NCI-H2029 (cell line): ENCODE results near the gene CTIF.

Experiments used
- DNase-seq: peaks from one replicate; lab custom pipeline; 2025; lab: John Stamatoyannopoulos, UW

CTIF gene

DNA sequence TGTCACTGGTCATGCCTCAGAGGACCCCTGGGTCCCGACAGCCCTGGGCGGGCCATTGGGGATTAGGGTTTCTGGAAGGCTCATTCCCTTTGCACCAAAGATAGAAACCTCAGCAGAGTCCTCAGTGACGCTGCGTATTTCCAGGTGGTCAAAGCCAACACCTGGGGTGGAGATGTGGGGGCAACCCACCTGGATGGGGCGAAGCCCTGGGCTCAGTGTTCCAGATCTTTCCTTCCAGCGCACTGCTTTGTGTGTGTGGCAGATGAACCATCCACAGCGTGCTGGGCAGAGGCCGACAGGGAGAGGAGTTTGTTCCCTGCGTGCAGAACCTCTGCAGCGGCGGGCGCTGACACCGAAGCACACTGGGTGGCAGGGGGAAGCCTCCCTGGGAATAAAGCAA, 143.9 kb downstream of the CTIF start:
- no peak for DNase-seq

DNA sequence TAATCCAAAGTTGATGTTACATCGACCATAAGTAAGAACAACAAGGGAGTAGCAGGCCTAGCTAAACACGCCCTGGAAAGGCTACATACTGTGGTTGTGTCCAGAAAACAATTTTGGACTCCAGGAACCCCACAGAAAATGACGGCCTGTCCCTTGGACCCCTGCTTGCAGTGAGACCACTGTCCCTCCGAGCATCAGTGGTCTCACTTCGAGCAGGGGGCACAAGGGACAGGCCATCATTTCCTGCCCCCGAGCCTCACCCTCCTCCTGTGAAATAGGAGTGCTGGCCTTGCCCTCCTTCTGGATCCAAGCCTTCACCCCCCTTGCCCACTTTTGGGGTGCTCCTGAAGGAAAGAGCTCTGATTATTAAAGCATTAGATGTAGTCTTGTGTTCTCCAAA, 144.4 kb downstream of the CTIF start:
- no peak for DNase-seq

GRCh38 chr18:48683661-48684060, 144.8 kb downstream of the CTIF start:
- DNase-seq: no peak

DNA sequence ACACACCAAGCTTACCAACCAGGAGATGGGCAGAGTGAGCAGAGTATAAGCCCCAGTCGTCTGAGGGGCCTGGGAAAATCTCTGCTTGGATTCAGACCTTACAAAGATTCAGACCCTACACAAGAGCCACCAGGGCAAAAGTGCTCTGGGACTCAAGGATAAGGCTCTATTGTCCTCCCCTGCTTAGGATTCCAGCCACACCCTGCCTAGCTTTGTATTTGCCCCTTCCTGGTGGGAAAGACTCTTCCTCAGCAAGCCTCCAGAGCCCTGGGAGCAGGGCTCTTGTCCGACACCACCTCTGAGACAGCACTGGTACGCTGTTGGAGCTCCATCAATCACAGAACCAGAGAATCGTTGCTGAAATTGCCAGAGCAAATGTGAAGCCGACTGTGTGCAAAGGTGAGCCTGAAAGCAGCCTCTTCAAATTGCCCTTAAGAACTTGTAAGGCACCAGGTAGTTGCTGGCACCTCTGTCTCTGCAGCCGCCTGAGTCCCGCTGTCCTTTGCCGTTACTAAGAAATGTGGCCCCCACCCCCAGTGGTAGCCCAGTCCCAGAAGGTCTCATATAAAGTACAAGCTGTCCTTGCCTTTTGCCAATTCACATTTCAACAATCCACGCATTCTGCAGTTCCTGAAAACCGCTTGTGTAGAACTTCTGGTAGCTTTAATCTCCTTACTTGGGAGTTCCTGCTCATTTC, 148.7 kb downstream of the CTIF start:
- DNase-seq: no peak

GRCh38 chr18:48688961-48689360, 150.1 kb downstream of the CTIF start:
- no peak for DNase-seq

- DNase-seq: no peak
These were observed 150.7 kb downstream of the CTIF start for GRCh38 chr18:48689548-48689947.

DNA sequence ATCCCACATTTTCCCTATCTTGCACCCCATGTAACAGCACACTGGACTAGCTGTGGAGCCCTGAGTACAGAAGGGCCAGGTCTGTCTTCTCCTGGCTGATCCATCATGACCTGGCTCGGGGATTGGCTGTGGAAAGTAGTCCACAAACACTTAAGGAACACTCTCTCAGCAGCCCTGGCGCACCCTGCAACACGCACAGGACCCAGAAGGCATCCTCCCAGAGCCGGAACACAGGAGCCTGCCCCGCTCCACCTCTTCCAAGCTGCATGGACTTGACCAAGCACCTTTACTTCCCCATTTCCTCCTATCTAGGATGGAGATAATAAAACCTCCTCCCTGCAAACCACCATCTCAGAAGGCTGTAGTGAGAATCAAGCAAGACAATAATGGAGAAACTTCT, 151.7 kb downstream of the CTIF start:
- DNase-seq: no peak

DNA sequence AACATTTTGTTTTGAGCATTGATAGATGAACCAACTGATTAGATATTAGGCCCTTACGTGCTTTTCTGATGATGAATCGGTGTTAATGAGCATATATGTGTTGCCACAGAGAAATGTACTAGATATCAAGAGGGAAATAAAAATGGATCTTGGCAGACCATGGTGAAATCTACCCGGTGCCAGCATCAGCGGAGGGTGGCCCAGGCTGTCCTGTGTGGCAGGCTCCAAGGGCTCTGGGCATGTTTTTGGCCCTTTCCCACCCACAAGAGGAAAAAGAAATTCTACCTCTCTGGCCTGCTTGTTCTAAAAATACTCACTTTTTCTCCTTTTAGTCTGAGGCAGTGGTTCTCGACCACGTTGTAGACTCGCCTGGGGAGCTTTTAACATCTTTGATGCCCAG, 154.2 kb downstream of the CTIF start:
- DNase-seq: no peak

GRCh38 chr18:48693625-48694262, 154.9 kb downstream of the CTIF start:
- DNase-seq: no peak

DNA sequence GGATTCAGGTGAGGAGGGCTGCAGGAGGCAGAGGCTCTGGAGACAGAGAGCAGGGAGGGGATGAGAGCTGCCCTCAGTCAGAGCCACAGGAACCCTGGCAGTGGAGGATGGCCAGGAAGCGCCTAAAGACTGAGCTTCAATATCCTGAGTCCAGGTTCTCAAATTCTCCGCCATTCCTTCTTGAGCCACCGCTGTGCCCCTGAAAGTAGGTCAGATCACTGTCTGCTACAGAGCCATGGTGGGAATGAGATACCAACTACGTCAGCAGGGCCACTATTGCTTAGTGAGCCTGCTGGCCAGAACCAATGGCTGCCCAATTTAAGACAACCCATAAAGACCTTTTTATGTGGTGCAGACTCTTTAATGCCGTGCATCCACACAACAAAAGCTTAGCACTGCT, 155.5 kb downstream of the CTIF start:
- no peak for DNase-seq

- DNase-seq: no peak
These were observed 156.8 kb downstream of the CTIF start for GRCh38 chr18:48695671-48696070.

DNA sequence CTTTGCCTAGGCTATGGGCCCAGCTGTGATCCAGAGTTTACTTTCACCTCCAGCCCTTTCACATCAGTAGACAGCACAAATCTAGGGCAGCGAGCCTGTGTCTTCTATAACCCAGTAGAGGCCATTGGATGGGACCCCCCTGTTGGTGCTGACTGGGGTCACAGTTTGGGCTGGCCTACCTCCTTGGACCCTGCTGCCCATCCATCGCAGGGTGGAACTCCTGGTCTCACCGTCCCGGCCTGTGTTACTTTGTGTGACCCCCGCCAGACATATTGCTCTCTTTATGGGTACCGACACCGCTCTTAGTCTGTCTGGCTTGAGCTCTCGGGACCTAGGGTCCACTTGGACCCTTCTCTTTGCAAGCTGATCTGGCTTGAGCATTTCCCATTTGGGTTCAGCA, 157.4 kb downstream of the CTIF start:
- DNase-seq: no peak

GRCh38 chr18:48697441-48697840, 158.6 kb downstream of the CTIF start:
- no peak for DNase-seq

GRCh38 chr18:48698707-48699106, 159.9 kb downstream of the CTIF start:
- no peak for DNase-seq

DNA sequence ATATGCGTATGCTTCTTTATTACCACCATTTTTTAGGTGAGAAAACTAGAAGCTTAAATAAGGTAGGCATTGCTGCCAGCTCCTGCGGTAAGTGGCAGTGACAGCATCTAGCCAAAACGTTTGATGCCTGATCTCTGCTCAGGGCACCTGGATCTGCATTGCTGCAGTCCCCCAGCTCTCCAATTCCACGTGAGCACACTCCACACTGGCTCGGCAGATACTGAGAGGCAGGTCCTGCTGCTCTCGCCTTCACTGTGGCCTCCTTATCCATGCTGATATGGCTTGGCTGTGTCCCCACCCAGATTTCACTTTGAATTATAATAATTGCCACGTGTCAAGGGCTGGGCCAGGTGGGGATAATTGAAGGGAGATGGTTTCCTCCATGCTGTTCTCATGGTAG, 160.9 kb downstream of the CTIF start:
- DNase-seq: no peak

- no peak for DNase-seq
These were observed 161.6 kb downstream of the CTIF start for GRCh38 chr18:48700446-48700845.

DNA sequence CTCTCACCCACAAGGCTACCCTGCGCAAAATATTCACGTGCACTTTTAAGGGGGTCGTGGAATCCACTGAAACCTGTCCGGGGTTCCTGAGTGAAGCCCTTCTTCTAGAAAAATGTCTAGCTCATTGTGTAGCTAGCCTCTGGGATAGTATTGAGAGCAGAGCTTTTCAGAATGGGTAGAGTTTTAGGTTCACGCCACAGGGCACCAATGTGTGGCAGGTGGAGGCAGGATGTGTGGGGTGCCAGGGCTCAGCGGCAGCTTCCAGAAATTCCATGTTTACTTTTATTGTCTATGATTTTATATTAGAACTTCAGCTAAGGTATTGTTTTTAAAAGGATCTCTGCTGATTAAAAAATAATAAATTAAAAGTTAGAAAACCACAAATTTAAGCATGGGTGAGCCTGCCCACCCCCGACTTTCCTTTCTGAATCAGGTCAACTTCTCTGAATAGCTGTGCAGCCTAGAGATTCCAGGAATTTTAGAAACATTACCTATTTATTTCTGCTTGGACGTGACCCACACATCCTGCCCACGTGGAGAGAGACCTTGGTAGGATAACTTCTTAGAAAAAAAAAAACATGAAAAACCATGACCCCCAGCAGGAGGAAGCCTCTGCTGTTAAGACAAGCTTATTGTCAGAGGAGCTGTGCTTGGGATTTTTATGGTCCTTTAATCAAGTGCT, 163.7 kb downstream of the CTIF start:
- no peak for DNase-seq

DNA sequence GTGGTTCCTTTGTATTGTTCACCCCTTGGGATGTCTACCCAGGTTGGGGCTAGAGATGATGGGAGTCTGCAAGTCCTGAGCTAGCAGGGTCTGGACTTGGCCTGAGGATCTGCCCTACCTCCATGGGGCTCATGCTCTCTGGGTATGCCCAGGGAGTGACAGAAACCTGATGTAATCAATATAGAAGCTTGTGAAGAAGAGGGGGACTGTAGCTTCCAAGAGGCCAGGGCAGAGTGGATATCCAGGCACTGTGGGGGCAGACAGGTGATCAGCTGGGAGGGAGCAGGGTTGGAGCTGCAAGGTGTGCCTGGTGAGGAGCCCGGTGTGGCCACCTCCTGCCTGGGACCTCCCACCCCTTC, 164.2 kb downstream of the CTIF start:
- no peak for DNase-seq

GRCh38 chr18:48703418-48703817, 164.6 kb downstream of the CTIF start:
- DNase-seq: no peak

DNA sequence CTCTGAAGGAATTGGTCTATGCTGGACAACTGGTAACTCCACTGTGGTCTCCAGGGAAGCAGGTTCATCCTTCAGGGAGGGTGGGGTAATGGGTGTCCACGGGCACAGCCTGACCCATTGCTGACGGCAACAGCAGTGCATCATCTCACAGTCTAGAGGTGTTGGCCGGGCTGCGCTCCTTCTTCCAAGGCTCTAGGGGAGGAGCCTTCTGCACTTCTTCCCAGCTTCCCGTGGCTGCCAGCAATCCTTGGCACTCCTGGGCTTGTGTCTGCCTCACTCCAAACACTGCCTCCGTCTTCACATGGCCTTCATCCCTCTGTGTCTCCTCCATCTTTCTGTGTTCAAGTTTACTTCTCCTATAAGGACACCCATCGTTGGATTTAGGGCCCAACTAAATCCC, 166.2 kb downstream of the CTIF start:
- DNase-seq: no peak

- no peak for DNase-seq
These were observed 166.7 kb downstream of the CTIF start for GRCh38 chr18:48705531-48705930.

GRCh38 chr18:48706731-48707130, 167.9 kb downstream of the CTIF start:
- DNase-seq: no peak

GRCh38 chr18:48707636-48708296, 168.9 kb downstream of the CTIF start:
- no peak for DNase-seq
